Melanocyte of skin (primary cell): ENCODE data around the gene PANK4. TPM values are rescaled to one million over a fixed set of nuclear protein-coding genes. Genes with fewer than 3 reads are reported as not detected.

Experiments
- total RNA-seq, 2 donors: library from RNA; depleted of rRNA; stranded (reverse); fragments of >200 nt; gene quantifications; 2 replicates each; pipeline ENCODE4 v1.2.3, GENCODE V29; 2012

PANK4 gene
- total RNA-seq, result 10 to 100 TPM; 31.0 to 32.0 TPM

DNA sequence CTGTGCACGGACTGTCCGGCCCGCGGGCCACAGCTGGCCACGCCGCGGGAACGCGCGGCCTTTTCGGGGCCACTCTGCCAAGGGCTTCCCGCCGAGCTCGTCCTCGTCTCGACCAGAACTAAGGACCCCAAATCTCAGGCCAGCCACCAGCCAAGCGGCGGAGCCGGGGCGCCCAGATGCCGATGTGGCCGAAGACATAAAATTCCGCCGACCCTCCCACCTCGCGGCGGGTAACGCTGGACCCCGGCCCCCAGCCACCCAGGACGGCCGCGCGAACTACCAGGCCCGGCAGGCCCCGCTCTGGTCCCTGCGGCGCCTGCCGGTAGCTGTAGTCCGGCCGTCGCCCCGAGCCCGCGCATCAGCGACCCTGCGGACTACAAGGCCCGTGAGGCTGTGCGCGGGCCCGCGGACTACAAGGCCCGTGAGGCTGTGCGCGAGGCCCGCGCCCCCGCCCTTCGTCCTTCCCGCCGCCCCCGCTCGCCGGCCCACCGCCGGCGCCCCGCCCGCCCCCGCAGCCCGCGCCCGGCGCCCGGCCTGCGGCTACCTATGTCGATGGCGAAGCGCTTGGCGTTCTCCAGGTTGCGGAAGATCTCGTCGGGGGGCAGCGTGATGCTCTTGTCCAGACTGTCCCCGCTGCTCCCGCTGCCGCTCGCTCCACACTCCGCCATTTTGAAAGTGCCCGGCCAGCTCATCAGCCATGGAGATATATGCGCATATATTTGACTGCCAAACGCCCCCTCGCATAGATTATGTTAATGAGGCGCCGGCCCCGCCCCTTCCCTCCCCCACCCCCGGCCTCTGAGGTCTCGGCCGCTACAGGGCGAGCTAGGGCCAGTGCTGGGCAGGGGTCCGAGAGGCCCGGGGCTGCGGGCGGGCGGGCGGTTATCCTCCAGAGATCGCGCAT lies at the start of gene PANK4:
PANK4 (minus strand) TSS at position 677 of the 904 bp plus-strand sequence; CDS start at position 668, 9 bp downstream.

GRCh38 chr1:2556277-2556677 lies 29.9 kb upstream of the PANK4 start, which contains the start of gene TNFRSF14:
Gene TNFRSF14 (plus strand): TSS chr1:2556371. CDS start chr1:2556665, 294 bp downstream.

GRCh38 chr1:2529784-2530512 lies 3.6 kb upstream of the PANK4 start, which contains the start of gene HES5:
Gene HES5 (minus strand): TSS chr1:2530263. CDS start chr1:2530164, 99 bp downstream.

DNA sequence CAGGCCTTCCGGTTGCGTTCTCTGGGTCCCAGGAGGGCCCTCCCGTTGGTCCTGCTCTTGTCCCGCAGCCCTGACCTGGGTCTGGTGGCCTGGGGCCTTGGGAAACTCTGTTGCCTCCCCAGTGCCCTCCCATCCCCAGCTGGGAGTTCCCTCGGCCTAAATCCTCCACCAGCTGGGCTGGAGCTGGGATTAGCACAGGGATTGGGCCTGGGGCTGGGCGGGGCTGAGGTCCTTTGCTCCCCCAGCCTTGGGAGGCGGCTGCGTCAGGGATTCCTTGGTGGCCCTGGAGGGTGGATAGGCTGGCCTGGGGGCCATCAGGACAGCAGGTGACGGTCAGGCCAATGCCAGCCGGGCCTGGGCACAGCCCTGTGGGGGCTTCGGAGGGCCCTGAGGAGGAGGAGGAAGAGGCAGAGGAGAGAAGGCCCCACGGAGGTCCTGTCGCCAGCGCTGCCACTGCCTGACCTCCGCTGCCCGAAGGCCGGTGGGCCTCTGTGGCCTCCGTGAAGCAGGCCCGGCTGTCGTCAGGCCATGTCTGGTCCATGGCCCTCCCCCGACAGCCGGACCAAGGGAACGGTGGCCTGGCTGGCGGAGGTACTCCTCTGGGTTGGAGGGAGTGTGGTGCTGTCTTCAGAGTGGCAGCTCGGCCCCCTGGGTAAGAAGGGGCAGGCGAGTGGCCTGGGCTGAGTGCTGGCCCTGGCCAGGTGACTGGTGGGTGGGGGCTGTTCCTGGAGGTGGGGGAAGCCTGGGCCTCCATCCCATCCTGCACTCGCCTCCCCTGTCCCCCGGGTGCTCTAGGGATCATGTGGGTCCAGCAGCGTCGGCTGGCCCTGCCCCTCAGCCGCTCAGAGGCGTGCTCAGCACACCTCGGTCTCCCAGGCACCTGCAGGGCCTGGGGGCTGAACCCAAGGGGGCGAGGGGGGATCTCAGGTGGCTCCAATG lies 50.1 kb downstream of the PANK4 start, which contains the start of gene PLCH2:
PLCH2 (plus strand) TSS at position 229 of the 939 bp plus-strand sequence; CDS start at position 529, 300 bp downstream.

Other genes starting within 250 kb of the PANK4 start
- 10 to 100 TPM in 1 of 2 donors, 1 to 10 TPM in 1; 7.2 to 10.3 TPM for gene MORN1, start 135.0 kb downstream of the PANK4 start, total RNA-seq
- 10 to 100 TPM; 51.3 to 70.9 TPM for gene RER1, start 134.8 kb downstream of the PANK4 start, total RNA-seq
- gene PEX10, start 114.0 kb downstream of the PANK4 start, total RNA-seq, result 10 to 100 TPM; 32.3 to 38.0 TPM
- not detected for gene PLCH2, start 50.3 kb downstream of the PANK4 start, total RNA-seq
- under 1 TPM in 1 of 2 donors, not detected in 1; 0.67 TPM for gene HES5, start 3.7 kb upstream of the PANK4 start, total RNA-seq
- 100 to 1,000 TPM; 243 to 244 TPM for gene TNFRSF14, start 29.8 kb upstream of the PANK4 start, total RNA-seq
- 10 to 100 TPM; 23.4 to 34.3 TPM for gene PRXL2B, start 60.2 kb upstream of the PANK4 start, total RNA-seq
- not detected for gene MMEL1, start 106.4 kb upstream of the PANK4 start, total RNA-seq